WI38 (cell line): ENCODE measurements around the gene PCP4.

Experiments
- H3K4me3 ChIP-seq: 2 replicates; pipeline ENCODE4 v1.5.1; 2011; ENCODE audit warnings: low read depth, mild to moderate bottlenecking, control low read depth, low read length
- CTCF ChIP-seq: IDR thresholded peaks from 2 replicates; pipeline ENCODE4 v1.5.1; 2012; ENCODE audit warnings: low read depth, mild to moderate bottlenecking, control low read depth, low read length

PCP4 gene

GRCh38 chr21:39961251-39961650, 94.0 kb downstream of the PCP4 start:
- no peak overlapping the region for H3K4me3 ChIP-seq
- no peak for TF ChIP-seq CTCF

GRCh38 chr21:39965026-39965425, 97.8 kb downstream of the PCP4 start:
- H3K4me3 ChIP-seq, result no peak overlapping the region
- no peak for TF ChIP-seq CTCF

- TF ChIP-seq CTCF, result no peak
- no peak overlapping the region for H3K4me3 ChIP-seq
These were observed 99.5 kb downstream of the PCP4 start for GRCh38 chr21:39966786-39967185.

- H3K4me3 ChIP-seq, result no peak overlapping the region
- TF ChIP-seq CTCF, result no peak
These were observed 100.8 kb downstream of the PCP4 start for GRCh38 chr21:39968010-39968409.

- TF ChIP-seq CTCF, result no peak
- H3K4me3 ChIP-seq, result no peak overlapping the region
These were observed 102.6 kb downstream of the PCP4 start for GRCh38 chr21:39969691-39970364.

- H3K4me3 ChIP-seq, result no peak overlapping the region
- no peak for TF ChIP-seq CTCF
These were observed 104.7 kb downstream of the PCP4 start for GRCh38 chr21:39971956-39972355.

- TF ChIP-seq CTCF, result no peak
- H3K4me3 ChIP-seq, result no peak overlapping the region
These were observed 105.2 kb downstream of the PCP4 start for GRCh38 chr21:39972471-39972870.
